Putamen (tissue), 1 donor: ENCODE measurements around the gene CIZ1.
"Not testable (repeated sequence)": the region's sequence is repeated elsewhere in the genome, so short reads cannot be mapped to it uniquely, and the experiment has no call there.

ENCODE experiments used
- DNase-seq: peaks from one replicate; pipeline ENCODE4 v3.0.0-alpha.2; 2016; ENCODE audit warnings: low spot score

The CIZ1 gene

GRCh38 chr9:128191406-128192046, at the start of gene CIZ1:
CIZ1 (minus strand) TSS chr9:128191572; CDS start chr9:128190857, 715 bp downstream.
- peak; percentile 77 for DNase-seq

GRCh38 chr9:128233817-128234406, 42.5 kb upstream of the CIZ1 start:
- no peak for DNase-seq

GRCh38 chr9:128232528-128233428, 41.4 kb upstream of the CIZ1 start:
- no peak for DNase-seq

GRCh38 chr9:128231638-128232527, 40.5 kb upstream of the CIZ1 start:
- no peak for DNase-seq

- not testable (repeated sequence) for DNase-seq
Measured at GRCh38 chr9:128230897-128231296, 39.5 kb upstream of the CIZ1 start.

- DNase-seq, result no peak
Measured at GRCh38 chr9:128226412-128226801, 35.0 kb upstream of the CIZ1 start.

GRCh38 chr9:128225770-128226411, 34.5 kb upstream of the CIZ1 start:
- no peak for DNase-seq

GRCh38 chr9:128224877-128225276, 33.5 kb upstream of the CIZ1 start:
- DNase-seq, result no peak

GRCh38 chr9:128222880-128223670, 31.7 kb upstream of the CIZ1 start:
- no peak for DNase-seq

- DNase-seq, result no peak
Measured at GRCh38 chr9:128222026-128222425, 30.7 kb upstream of the CIZ1 start.

GRCh38 chr9:128219831-128220230, 28.5 kb upstream of the CIZ1 start:
- no peak for DNase-seq

GRCh38 chr9:128218518-128219389, 27.4 kb upstream of the CIZ1 start:
- DNase-seq, result peak; percentile 76

GRCh38 chr9:128218172-128218517, 26.8 kb upstream of the CIZ1 start:
- no peak for DNase-seq

- no peak for DNase-seq
Measured at GRCh38 chr9:128216781-128217553, 25.6 kb upstream of the CIZ1 start.

- peak; percentile 30 for DNase-seq
Measured at GRCh38 chr9:128215491-128216409, 24.4 kb upstream of the CIZ1 start.

- DNase-seq, result no peak
Measured at GRCh38 chr9:128214571-128215490, 23.5 kb upstream of the CIZ1 start.
